Fibroblast of villous mesenchyme (primary cell): ENCODE results near the gene NFATC1. TPM values are rescaled to one million over a fixed set of nuclear protein-coding genes. Genes with fewer than 3 reads are reported as not detected.

Source experiments
- DNase-seq: peaks from one replicate; pipeline ENCODE4 v3.0.0-alpha.2; 2010; ENCODE audit warnings: low read depth
- H3K4me3 ChIP-seq: 2 replicates; pipeline ENCODE4 v1.5.1; 2011; ENCODE audit warnings: low read depth, mild to moderate bottlenecking, low read length
- total RNA-seq: library from RNA; depleted of rRNA; stranded (reverse); fragments of >200 nt; gene quantifications from 2 replicates; pipeline ENCODE4 v1.2.3, GENCODE V29; 2012
- TF ChIP-seq, protein P1 (sequence below): IDR thresholded peaks from 2 replicates; pipeline ENCODE4 v1.5.1; 2012; ENCODE audit warnings: low read depth, mild to moderate bottlenecking, low read length; ENCODE audit not compliant: insufficient read depth

Gene NFATC1
- total RNA-seq, 1 donor, result 0.43 TPM

DNA sequence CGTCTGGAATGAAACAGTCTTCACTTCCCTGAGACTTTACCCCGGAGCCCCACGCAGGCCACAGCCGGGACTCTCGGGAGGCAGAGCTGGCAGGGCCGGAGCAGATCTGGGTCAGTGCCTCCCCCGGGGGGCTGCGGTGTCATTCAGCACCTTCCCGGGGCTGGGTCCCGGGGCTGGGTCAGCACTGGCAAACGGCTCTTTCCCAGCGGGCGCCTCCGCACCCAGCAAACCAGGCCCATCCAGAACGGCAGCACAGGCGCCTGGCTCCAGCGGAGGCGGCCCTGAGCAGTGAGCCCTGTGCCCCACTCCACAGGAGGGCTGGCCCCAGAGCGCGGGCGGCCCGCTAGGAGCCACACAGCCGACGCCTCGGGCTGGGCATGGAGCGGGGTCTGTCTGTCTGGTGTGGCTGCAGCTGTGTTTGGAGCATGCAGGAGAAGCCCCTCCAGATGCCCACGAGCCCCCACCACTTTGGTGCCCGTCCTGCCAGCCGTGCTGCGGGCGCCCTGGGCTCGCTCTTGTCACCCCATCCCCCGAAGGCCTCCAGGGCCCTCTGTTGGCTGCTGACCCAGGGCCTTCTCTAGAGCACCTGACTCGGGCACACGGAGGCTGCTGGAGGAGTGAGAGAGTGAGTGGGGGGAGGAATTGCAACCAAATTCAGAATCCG is 151.8 kb downstream of the NFATC1 start:
- TF ChIP-seq, protein P1, sequence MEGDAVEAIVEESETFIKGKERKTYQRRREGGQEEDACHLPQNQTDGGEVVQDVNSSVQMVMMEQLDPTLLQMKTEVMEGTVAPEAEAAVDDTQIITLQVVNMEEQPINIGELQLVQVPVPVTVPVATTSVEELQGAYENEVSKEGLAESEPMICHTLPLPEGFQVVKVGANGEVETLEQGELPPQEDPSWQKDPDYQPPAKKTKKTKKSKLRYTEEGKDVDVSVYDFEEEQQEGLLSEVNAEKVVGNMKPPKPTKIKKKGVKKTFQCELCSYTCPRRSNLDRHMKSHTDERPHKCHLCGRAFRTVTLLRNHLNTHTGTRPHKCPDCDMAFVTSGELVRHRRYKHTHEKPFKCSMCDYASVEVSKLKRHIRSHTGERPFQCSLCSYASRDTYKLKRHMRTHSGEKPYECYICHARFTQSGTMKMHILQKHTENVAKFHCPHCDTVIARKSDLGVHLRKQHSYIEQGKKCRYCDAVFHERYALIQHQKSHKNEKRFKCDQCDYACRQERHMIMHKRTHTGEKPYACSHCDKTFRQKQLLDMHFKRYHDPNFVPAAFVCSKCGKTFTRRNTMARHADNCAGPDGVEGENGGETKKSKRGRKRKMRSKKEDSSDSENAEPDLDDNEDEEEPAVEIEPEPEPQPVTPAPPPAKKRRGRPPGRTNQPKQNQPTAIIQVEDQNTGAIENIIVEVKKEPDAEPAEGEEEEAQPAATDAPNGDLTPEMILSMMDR, result no peak
- DNase-seq, result no peak
- H3K4me3 ChIP-seq, result no peak overlapping the region

DNA sequence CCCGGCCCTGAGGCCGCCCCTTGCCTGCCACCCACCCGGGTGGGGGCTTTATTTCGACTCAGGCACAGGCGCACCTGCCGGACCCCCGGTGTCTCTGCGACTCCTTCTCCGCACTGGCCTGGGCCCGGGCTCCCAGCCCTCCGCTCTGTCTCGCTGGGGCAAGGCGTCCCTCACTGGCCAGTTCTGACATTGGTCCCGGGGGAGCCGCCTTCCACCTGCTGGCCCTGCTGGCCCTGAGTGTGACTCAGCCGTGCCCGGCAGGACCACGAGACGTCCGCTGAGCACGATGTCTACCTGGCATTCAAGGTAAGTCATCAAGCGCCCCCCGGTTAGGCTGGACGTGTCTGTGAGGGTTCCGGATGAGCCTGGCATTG is 152.3 kb downstream of the NFATC1 start:
- TF ChIP-seq, protein P1, result no peak
- H3K4me3 ChIP-seq, result no peak overlapping the region
- no peak for DNase-seq

DNA sequence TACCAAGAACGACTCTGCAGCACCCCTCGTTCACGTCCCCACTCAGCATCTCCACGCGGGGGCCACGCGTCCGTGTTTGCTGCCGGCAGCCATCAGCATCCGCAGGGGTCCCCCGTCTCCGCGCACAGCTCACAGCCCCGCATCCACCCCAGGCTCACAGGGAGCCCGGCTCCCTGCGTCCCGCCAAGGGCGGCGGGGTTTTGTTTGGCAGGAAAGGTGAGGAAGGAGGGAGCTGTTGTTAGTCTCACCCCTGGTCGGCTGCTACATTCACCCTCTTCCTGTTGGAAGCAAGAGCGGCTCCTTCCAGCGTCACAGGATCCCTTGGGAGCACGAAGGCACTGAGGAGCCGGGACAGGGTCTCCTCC is 152.9 kb downstream of the NFATC1 start:
- TF ChIP-seq, protein P1, result no peak
- no peak for DNase-seq
- H3K4me3 ChIP-seq, result no peak overlapping the region

DNA sequence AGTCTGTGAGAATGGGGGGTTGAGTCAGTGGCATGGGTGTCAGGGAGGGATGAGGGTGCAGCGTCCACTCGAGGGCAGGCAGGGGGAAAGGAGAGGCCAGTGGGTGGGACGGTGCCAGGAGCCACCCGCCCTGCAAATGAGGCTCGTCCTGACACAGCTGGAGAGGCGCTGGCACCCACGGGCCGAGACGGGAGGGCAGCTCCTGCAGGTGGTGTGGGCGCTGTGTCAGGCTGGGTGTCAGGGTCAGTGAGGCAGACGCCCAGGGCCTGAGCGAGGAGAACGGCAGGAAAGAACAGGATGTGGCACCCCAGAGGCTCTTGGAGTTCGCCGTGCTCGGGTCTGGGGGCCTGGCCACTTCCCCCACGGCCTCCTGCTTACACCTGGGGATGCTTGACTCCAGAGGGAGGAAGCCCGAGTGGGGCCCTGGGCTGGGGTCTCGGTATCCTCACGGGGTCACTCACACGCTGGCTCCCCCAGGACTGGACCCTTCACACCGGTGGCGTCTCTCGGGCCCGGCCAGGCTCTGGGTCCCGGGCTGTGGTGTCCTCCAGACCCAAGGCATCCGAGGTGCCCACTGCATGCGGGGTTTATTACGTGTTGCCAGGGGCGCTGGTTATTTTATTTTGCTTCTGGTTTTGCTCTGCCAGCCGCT is 153.4 kb downstream of the NFATC1 start:
- TF ChIP-seq, protein P1, result no peak
- DNase-seq, result no peak
- H3K4me3 ChIP-seq, result no peak overlapping the region

DNA sequence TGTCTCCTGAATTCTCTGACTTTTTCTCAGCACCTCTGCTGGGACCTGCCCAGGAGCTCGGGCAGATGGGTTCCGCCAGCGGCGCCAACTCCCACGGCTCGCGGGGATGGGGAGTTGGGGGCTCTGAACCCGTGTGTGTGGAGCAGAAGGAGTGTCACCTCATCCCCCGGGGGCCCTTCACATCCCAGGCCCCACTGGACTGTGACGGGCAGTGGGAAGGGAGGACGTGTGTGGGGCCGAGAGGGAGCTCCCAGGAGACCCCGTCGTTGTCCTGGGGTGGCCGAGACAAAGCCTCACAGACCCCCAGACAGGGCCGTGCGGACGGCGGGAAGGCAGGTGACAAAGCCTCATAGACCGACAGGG is 153.9 kb downstream of the NFATC1 start:
- no peak overlapping the region for H3K4me3 ChIP-seq
- TF ChIP-seq, protein P1, result no peak
- DNase-seq, result no peak

DNA sequence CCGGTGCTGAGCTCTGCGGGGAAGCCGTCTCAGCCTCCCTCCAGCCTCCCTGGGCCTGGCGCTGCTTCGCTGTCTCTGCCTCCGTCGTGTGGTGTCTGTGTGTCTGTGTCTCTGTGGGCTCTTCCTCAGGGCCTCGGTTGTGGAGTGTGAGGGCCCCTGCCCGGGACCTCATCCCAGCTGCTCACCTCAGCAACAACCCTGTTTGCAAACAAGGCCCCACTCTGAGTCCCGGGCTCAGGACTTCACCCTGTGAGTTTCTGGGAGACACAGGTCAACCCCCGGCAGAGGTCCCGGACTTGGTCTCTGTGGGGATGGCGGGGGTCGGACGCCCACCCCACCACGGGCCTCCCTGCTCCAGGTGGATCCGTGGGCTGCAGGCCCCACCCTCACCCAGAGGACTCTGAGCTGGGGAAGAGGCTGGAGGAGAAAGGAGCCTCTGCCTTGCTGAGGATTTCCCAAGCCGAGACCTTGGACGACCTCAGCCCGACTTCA is 156.5 kb downstream of the NFATC1 start:
- DNase-seq, result no peak
- H3K4me3 ChIP-seq, result no peak overlapping the region
- TF ChIP-seq, protein P1, result no peak
